ENCODE results near the gene PYGB.
"Not testable (repeated sequence)": the region's sequence is repeated elsewhere in the genome, so short reads cannot be mapped to it uniquely, and the experiment has no call there.

The PYGB gene

GRCh38 chr20:25259358-25259757 is 11.5 kb downstream of the PYGB start:
- DNase-seq (ENCODE audit: low read depth in 2 of 2): no peak
- H3K4me3 ChIP-seq (replicated peaks in 1 of 2; ENCODE audit: low read depth in 2 of 2, low read length in 2 of 2): no peak overlapping the region
- TF ChIP-seq CTCF (IDR thresholded peaks at IDR 0.05; ENCODE audit: low read depth, low read length): no peak

GRCh38 chr20:25259788-25260254 is 11.9 kb downstream of the PYGB start:
- H3K4me3 ChIP-seq (replicated peaks in 1 of 2; ENCODE audit: low read depth in 2 of 2, low read length in 2 of 2): no peak overlapping the region
- no peak for DNase-seq (ENCODE audit: low read depth in 2 of 2)
- no peak for TF ChIP-seq CTCF (IDR thresholded peaks at IDR 0.05; ENCODE audit: low read depth, low read length)

- DNase-seq (ENCODE audit: low read depth in 2 of 2); H3K4me3 ChIP-seq (replicated peaks in 1 of 2; ENCODE audit: low read depth in 2 of 2, low read length in 2 of 2): not testable (repeated sequence)
Observed at GRCh38 chr20:25260770-25261437, 13.0 kb downstream of the PYGB start.

GRCh38 chr20:25269057-25269832 is 21.4 kb downstream of the PYGB start:
- no peak overlapping the region for H3K4me3 ChIP-seq (replicated peaks in 1 of 2; ENCODE audit: low read depth in 2 of 2, low read length in 2 of 2)
- TF ChIP-seq CTCF (IDR thresholded peaks at IDR 0.05; ENCODE audit: low read depth, low read length): no peak
- DNase-seq (ENCODE audit: low read depth in 2 of 2): no peak

- TF ChIP-seq CTCF (IDR thresholded peaks at IDR 0.05; ENCODE audit: low read depth, low read length): no peak
- no peak overlapping the region for H3K4me3 ChIP-seq (replicated peaks in 1 of 2; ENCODE audit: low read depth in 2 of 2, low read length in 2 of 2)
- no peak for DNase-seq (ENCODE audit: low read depth in 2 of 2)
Observed at GRCh38 chr20:25269833-25270170, 21.9 kb downstream of the PYGB start.

- DNase-seq (ENCODE audit: low read depth in 2 of 2): no peak
- no peak for TF ChIP-seq CTCF (IDR thresholded peaks at IDR 0.05; ENCODE audit: low read depth, low read length)
- no peak overlapping the region for H3K4me3 ChIP-seq (replicated peaks in 1 of 2; ENCODE audit: low read depth in 2 of 2, low read length in 2 of 2)
Observed at GRCh38 chr20:25270829-25271251, 23.0 kb downstream of the PYGB start.

- no peak for DNase-seq (ENCODE audit: low read depth in 2 of 2)
- no peak overlapping the region for H3K4me3 ChIP-seq (replicated peaks in 1 of 2; ENCODE audit: low read depth in 2 of 2, low read length in 2 of 2)
- no peak for TF ChIP-seq CTCF (IDR thresholded peaks at IDR 0.05; ENCODE audit: low read depth, low read length)
Observed at GRCh38 chr20:25271486-25272222, 23.8 kb downstream of the PYGB start.

Data from cardiac fibroblast (primary cell).